AG09319 (cell line): ENCODE measurements around the gene SIKE1.

ENCODE experiments used
- DNase-seq: peaks from one replicate; pipeline ENCODE4 v3.0.0-alpha.2; 2010; ENCODE audit warnings: low read depth; ENCODE audit errors: extremely low read depth
- TF ChIP-seq, protein P1 (sequence below): IDR thresholded peaks from 2 replicates; pipeline ENCODE4 v1.5.1; 2011; ENCODE audit warnings: low read depth, mild to moderate bottlenecking, inconsistent platforms, low read length, moderate library complexity

SIKE1 gene

DNA sequence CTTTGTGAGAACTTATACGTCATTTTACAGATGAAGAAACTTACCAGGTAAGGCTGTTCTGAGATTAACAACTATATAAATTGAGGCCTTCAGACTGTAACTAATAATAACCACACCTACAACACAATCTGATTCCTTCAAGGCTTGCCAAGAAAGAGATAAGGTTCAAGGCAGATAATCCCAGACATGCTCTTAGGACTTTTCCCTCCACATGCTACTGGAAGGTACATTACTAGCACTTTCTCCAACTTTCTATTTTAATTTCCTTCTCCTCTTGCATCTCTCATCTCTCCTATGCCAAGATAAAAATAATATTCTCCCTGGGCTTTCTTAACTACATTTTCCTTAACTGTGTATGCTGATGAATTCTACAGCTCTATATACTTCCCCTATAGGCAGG, 45.0 kb downstream of the SIKE1 start:
- TF ChIP-seq, protein P1, sequence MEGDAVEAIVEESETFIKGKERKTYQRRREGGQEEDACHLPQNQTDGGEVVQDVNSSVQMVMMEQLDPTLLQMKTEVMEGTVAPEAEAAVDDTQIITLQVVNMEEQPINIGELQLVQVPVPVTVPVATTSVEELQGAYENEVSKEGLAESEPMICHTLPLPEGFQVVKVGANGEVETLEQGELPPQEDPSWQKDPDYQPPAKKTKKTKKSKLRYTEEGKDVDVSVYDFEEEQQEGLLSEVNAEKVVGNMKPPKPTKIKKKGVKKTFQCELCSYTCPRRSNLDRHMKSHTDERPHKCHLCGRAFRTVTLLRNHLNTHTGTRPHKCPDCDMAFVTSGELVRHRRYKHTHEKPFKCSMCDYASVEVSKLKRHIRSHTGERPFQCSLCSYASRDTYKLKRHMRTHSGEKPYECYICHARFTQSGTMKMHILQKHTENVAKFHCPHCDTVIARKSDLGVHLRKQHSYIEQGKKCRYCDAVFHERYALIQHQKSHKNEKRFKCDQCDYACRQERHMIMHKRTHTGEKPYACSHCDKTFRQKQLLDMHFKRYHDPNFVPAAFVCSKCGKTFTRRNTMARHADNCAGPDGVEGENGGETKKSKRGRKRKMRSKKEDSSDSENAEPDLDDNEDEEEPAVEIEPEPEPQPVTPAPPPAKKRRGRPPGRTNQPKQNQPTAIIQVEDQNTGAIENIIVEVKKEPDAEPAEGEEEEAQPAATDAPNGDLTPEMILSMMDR, result no peak
- DNase-seq, result no peak

DNA sequence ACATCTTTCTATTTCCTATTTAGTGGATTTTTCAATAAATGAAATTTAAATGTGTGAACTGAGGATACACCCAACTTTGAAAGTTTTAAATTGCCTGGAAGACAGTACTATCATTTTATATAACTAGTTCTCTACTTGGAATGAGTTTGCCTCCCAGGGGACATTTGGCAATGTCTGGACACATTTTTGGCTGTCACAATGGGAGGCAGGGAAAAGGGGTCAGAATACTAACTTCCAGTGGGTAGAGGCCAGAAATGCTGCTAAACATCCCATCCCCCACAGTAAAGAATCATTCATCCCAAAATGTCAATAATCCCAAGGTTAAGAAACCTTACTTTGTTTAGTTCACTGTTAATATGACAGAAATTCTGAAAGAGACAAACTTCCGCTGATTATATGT, 50.7 kb downstream of the SIKE1 start:
- DNase-seq, result no peak
- TF ChIP-seq, protein P1, result no peak

DNA sequence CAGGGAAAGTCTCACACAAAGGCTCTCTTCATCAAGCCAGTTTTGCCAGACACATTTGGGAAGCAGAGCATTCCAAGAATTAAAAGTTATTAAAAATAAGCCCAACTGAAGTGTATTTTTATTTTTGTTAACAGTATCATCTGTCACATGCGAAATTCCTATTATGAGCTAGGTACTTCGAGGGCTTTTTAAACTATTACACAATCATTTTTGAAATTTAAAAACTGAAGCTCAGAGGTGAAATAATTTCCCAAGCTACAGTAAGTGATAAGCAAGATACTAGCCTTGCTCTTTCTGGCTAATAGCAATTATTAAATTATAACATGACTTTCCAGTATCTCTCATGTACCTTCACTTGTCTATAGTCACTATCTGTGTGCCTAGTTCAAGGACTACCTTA, 51.9 kb downstream of the SIKE1 start:
- TF ChIP-seq, protein P1, result no peak
- DNase-seq, result no peak

DNA sequence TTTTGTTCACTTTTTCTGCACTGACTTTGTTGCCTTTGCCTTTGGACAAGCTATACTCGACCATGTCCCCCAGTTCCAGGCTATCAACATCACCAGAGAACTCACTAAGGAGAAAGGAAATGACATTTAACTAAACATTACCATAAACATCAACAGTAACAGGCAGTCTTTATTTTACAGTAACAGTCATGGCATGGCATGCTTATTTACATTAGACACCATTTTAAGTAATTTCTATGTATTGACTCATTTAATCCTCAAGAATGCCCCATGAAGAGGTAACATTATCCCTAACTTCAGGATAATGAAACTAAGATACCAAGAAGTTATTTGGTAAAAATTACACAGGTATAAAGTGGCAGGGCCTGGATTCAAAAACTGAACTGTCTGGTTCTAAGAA, 55.3 kb downstream of the SIKE1 start:
- TF ChIP-seq, protein P1, result no peak
- no peak for DNase-seq

DNA sequence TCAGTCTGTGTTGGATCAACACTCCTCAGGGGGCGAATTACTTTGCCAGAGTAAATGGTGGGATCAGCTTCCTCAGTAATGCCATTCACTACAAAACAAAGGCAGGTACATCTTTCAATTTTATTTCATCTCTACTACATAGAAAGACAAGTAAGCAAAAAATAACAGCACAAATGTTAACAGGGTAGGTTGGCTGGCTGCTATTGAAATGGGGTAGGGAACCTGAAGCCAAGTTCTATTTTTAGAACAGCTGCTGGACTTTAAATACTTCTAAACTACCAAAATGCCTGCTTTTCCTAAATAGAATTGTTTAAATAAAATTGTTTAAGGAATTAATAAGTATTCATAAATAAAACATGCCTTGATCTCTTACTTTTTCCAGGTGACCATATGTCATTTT, 56.6 kb downstream of the SIKE1 start:
- no peak for DNase-seq
- TF ChIP-seq, protein P1, result no peak

DNA sequence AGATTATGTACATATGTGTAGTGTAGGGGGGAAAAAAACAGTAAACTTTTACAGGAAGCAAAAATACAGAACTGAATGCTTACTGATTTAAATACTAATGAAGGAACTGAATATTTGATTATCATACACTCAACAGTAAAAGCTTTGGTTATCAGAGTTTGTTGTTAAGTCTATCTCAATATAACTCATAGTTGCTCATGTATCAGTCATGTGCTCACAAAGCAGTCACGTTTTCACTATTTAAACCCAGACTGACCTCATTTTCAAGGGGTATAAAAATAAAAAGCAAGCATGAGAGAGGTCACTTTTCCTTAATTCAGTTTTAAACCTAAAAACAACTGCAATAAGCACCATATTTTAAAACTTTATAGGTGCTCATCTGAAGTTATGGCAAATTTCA, 57.0 kb downstream of the SIKE1 start:
- TF ChIP-seq, protein P1, result no peak
- DNase-seq, result no peak

DNA sequence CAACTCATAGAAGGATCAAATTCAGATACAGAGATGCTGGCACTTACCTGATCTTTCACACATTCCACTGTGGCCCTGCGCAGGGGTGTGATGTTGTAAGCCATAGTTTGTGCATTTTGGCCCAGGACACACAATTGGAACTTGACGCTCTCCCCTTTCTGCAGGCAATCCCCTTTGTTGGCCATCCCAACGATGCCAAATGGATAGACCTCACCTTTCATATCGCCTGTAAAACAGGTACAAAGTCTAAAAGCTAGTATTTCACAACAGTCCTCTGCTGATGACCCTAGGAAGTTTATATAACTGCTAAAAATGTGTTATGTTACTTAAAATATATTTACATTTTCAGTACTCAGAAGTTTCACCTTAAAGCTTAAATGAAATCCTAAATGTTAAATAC, 60.0 kb downstream of the SIKE1 start:
- DNase-seq, result no peak
- TF ChIP-seq, protein P1, result no peak
